GM12878 (cell line): ENCODE measurements around the gene TMEM127.

ENCODE experiments used
- BHLHE40 ChIP-seq, 2 experiments: fragments of 450-650 bp in 1 of 2; IDR thresholded peaks; 2 replicates each; pipeline ENCODE4 v1.6.1; 2011 to 2017; ENCODE audit warnings: low read depth in 2 of 2, borderline replicate concordance in 1 of 2, improper control_type of control experiment in 1 of 2, low read length in 1 of 2, mild to moderate bottlenecking in 1 of 2
- CEBPB ChIP-seq, 2 experiments: fragments of 150-350 bp in 1 of 2; IDR thresholded peaks; 2 replicates each; pipeline ENCODE4 v1.6.1; 2012 to 2014; ENCODE audit warnings: low read depth in 2 of 2, low read length in 2 of 2, borderline replicate concordance in 1 of 2, inconsistent platforms in 1 of 2
- CTCF ChIP-seq, 3 experiments: IDR thresholded peaks in 2 of 3; conservative IDR thresholded peaks in 1 of 3; 2 replicates each; pipeline ENCODE4 v1.5.1; 2011; ENCODE audit warnings: low read depth in 3 of 3, low read length in 3 of 3, mild to moderate bottlenecking in 3 of 3, control low read depth in 2 of 3, moderate library complexity in 2 of 3, inconsistent platforms in 1 of 3, mixed read lengths in 1 of 3; ENCODE audit not compliant: control insufficient read depth in 2 of 3, insufficient read depth in 1 of 3; ENCODE audit errors: extremely low read depth in 1 of 3
- EZH2 ChIP-seq: IDR thresholded peaks from 2 replicates; pipeline ENCODE4 v1.6.1; 2012; ENCODE audit warnings: low read depth, mild to moderate bottlenecking, control low read depth, inconsistent platforms, low read length, borderline replicate concordance; ENCODE audit not compliant: control insufficient read depth
- MXI1 ChIP-seq: fragments of 150-350 bp; IDR thresholded peaks from 2 replicates; pipeline ENCODE4 v1.6.1; 2011; ENCODE audit warnings: low read depth, mild to moderate bottlenecking, inconsistent platforms, low read length, improper control_type of control experiment
- NR2C2 ChIP-seq: IDR thresholded peaks from 2 replicates; pipeline ENCODE4 v1.6.1; 2011; ENCODE audit warnings: borderline replicate concordance, low read depth; ENCODE audit not compliant: control insufficient read depth, insufficient read length
- POLR2A ChIP-seq: IDR thresholded peaks from 2 replicates; pipeline ENCODE4 v1.6.1; 2011; ENCODE audit warnings: low read depth, mild to moderate bottlenecking, low read length
- POLR2AphosphoS5 ChIP-seq: IDR thresholded peaks from 2 replicates; pipeline ENCODE4 v1.6.1; 2011; ENCODE audit warnings: mild to moderate bottlenecking, low read length, inconsistent platforms
- RCOR1 ChIP-seq: conservative IDR thresholded peaks from 2 replicates; pipeline ENCODE4 v1.6.1; 2012; ENCODE audit warnings: low read depth, low read length, improper control_type of control experiment
- SIN3A ChIP-seq: IDR thresholded peaks from 2 replicates; pipeline ENCODE4 v1.6.1; 2012; ENCODE audit warnings: low read depth, low read length, improper control_type of control experiment
- SPI1 ChIP-seq: IDR thresholded peaks from 2 replicates; pipeline ENCODE4 v1.6.1; 2011; ENCODE audit warnings: low read depth, mild to moderate bottlenecking, low read length, moderate library complexity, borderline replicate concordance; ENCODE audit not compliant: insufficient read depth

GRCh38 chr2:96254571-96254970 lies 11.2 kb downstream of the TMEM127 start:
- TF ChIP-seq NR2C2 (no peak), RCOR1 (no peak), EZH2 (no peak), CTCF (IDR thresholded peaks at IDR 0.05 in 2 of 3, conservative IDR thresholded peaks at IDR 0.05 in 1 of 3; ENCODE audit: control insufficient read depth in 2 of 3, extremely low read depth in 1 of 3, insufficient read depth in 1 of 3, low read depth in 3 of 3, low read length in 3 of 3) (no peak), SPI1 (no peak), POLR2A (no peak), POLR2AphosphoS5 (no peak), SIN3A (no peak), MXI1 (no peak), BHLHE40 (IDR thresholded peaks at IDR 0.05; ENCODE audit: borderline replicate concordance in 1 of 2, low read depth in 2 of 2, low read length in 1 of 2) (no peak), CEBPB (IDR thresholded peaks at IDR 0.05; ENCODE audit: borderline replicate concordance in 1 of 2, low read depth in 2 of 2, low read length in 2 of 2) (no peak)
